T-helper 1 cell treated with Interleukin-12 subunit alpha and Interleukin-12 subunit beta and Interleukin-4 antibody, amounts not matched to agents 30 μg/mL and 1 μg/mL, for 36 hours (primary cell): ENCODE measurements around the gene GARIN5A.

Experiments used
- H3K27ac Mint-ChIP-seq: one replicate; pipeline ENCODE4 v1.8.0; 2021; ENCODE audit warnings: mild to moderate bottlenecking, mixed read lengths
- H3K27me3 Mint-ChIP-seq: one replicate; pipeline ENCODE4 v1.8.0; 2021; ENCODE audit warnings: low read depth, mixed read lengths
- H3K36me3 Mint-ChIP-seq: one replicate; pipeline ENCODE4 v1.8.0; 2021; ENCODE audit warnings: low read depth, mixed read lengths
- H3K4me1 Mint-ChIP-seq: one replicate; pipeline ENCODE4 v1.8.0; 2021; ENCODE audit warnings: low read depth, mixed read lengths
- H3K4me3 Mint-ChIP-seq: one replicate; pipeline ENCODE4 v1.8.0; 2021; ENCODE audit warnings: mild to moderate bottlenecking, moderate library complexity, mixed read lengths
- H3K9me3 Mint-ChIP-seq: one replicate; pipeline ENCODE4 v1.8.0; 2021; ENCODE audit warnings: mixed read lengths

GARIN5A gene

DNA sequence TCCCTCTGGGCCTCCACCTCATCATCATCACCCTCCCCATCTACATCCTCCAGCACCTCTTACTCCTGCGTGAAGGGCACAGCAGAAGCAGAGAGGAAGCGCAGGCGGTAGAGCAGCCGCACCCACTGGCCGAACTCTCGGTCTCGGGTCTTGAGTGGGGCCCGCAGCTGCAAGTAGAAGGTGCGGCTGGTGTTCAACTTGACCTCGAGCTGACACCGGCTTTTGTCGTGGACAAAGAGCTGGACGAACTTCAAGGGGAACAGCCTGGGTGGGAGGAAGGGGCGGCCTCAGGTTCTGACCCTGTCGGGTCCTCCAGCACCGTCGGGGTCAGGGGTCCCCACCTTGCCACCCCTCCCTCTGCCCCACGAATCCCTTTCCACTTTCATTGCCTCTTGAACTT lies 9.1 kb downstream of the GARIN5A start:
- no peaks in the 10 kb centered on the region for H3K27me3 Mint-ChIP-seq
- H3K9me3 Mint-ChIP-seq, result no peaks in the 10 kb centered on the region
- H3K4me1 Mint-ChIP-seq, result no peaks in the 10 kb centered on the region
- no peak overlapping the region for H3K4me3 Mint-ChIP-seq
- no peak overlapping the region for H3K27ac Mint-ChIP-seq
- no peaks in the 10 kb centered on the region for H3K36me3 Mint-ChIP-seq

DNA sequence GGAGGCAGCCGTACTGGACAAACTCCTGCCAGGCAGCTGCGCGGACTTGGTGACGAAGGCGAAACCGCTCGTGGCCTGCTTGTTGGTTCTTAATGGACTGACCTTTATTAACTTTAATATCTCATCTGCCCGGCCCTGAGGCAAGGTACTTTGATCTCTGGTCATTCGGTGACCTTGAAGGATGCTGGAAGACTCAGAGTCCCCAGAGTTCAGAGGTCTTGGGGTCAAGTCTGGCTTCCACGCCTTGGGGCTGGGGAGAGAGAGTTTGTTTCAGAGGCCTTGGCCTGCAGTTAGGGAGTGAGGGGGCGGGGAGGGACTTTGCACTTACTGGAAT lies 10.0 kb downstream of the GARIN5A start:
- Mint-ChIP-seq H3K9me3 (no peaks in the 10 kb centered on the region), H3K27ac (no peak overlapping the region), H3K27me3 (no peaks in the 10 kb centered on the region), H3K4me1 (no peaks in the 10 kb centered on the region), H3K36me3 (no peaks in the 10 kb centered on the region), H3K4me3 (no peak overlapping the region)

DNA sequence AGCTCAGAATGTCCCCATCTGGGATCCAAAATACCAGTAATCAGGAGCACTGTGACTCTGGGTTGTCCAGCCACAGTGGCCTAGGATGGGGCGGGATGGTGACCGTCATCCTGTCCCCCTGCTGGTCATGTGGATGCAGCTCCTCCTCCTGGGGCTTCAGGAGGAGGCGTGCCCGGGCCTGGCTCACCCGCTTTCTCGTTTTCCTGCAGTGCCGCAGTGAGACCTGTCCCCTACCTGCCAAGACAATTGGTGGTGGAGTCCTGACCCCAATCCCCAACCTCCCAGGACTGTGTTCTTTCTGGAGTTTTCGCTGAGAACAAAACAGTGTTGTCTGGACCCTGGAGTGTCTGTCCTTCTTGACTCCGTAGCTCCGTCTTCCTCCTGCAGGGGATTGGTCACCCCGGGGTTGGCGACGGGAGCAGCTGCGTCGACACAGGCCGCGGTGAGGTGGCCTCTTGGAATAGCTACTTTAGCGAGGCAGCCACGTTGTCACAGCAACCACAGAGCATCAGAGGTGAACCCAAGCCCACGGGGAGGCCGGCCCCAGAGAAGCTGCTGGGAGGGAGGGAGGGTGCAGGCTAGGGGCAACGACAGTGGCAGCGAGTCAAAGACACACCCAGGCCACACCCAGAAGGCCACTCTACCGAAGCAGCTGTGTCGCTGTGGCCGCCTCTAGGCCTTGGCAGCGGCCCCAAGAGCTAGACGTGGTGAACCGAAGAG lies 10.5 kb downstream of the GARIN5A start:
- H3K27ac Mint-ChIP-seq, result no peak overlapping the region
- H3K4me3 Mint-ChIP-seq, result no peak overlapping the region
- H3K27me3 Mint-ChIP-seq, result no peaks in the 10 kb centered on the region
- H3K36me3 Mint-ChIP-seq, result no peaks in the 10 kb centered on the region
- H3K4me1 Mint-ChIP-seq, result peaks cover 3% of the 10 kb centered on the region
- H3K9me3 Mint-ChIP-seq, result no peaks in the 10 kb centered on the region

DNA sequence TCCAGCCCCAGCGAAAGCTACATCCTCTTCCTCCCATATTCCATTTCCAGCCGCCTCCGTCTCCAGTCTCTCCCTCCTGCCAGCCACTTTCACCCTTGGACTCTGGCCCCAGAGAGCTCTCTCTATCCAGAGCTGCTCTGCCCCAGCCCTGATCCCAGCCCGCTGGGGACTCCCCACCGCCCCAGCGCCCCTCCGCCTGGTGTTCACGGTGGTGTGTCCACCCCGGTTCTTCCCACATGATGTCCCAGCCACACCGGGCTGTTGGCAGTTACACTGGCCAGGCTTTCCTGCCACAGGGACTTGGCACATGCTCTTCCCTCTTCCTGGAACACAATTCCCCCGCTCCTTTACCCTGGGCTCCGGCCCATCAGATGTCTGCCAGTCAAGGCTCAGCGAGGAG lies 11.6 kb downstream of the GARIN5A start:
- Mint-ChIP-seq H3K36me3 (no peaks in the 10 kb centered on the region), H3K4me3 (no peak overlapping the region), H3K9me3 (no peaks in the 10 kb centered on the region), H3K4me1 (peaks cover 8% of the 10 kb centered on the region), H3K27me3 (no peaks in the 10 kb centered on the region), H3K27ac (no peak overlapping the region)

DNA sequence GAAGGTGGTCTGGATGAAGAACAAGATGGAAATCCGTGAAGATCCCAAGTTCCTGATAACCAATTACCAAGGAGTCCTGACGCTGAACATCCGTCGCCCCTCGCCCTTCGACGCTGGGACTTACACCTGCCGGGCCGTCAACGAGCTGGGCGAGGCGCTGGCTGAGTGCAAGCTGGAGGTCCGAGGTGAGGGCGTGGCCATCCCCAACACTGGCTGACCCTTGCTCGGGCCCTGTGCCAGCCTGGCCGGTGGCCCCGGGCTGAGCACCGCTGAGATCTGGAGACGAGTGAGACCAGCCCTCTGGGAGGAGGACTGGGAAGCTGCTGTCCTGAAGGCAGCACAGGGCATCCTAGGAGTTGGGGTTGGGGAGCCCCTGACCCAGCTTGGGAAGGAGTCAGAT lies 12.3 kb downstream of the GARIN5A start:
- Mint-ChIP-seq H3K9me3 (no peaks in the 10 kb centered on the region), H3K36me3 (no peaks in the 10 kb centered on the region), H3K27me3 (no peaks in the 10 kb centered on the region), H3K4me1 (peaks cover 9% of the 10 kb centered on the region), H3K4me3 (no peak overlapping the region), H3K27ac (no peak overlapping the region)

DNA sequence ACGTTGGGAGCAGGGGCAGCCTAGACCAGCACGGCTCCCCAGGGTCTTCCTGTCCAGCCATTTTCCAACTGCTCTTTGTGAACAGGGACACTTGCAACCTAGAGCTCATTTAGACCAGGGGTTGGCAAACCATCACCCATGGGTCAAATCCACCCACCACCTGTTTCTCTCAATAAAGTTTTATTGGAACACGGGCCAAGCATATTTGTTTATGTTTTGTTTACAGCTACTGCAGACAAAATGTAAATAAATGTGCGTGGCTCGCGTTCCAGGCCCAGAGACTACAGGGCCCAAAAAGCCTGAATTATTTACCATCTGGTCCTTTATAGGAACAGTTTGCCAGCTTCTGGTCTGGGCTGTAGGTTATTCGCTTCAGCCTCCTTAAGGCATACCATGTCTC lies 13.7 kb downstream of the GARIN5A start:
- no peaks in the 10 kb centered on the region for H3K27me3 Mint-ChIP-seq
- H3K27ac Mint-ChIP-seq, result no peak overlapping the region
- H3K36me3 Mint-ChIP-seq, result no peaks in the 10 kb centered on the region
- no peaks in the 10 kb centered on the region for H3K9me3 Mint-ChIP-seq
- no peak overlapping the region for H3K4me3 Mint-ChIP-seq
- H3K4me1 Mint-ChIP-seq, result peaks cover 9% of the 10 kb centered on the region

DNA sequence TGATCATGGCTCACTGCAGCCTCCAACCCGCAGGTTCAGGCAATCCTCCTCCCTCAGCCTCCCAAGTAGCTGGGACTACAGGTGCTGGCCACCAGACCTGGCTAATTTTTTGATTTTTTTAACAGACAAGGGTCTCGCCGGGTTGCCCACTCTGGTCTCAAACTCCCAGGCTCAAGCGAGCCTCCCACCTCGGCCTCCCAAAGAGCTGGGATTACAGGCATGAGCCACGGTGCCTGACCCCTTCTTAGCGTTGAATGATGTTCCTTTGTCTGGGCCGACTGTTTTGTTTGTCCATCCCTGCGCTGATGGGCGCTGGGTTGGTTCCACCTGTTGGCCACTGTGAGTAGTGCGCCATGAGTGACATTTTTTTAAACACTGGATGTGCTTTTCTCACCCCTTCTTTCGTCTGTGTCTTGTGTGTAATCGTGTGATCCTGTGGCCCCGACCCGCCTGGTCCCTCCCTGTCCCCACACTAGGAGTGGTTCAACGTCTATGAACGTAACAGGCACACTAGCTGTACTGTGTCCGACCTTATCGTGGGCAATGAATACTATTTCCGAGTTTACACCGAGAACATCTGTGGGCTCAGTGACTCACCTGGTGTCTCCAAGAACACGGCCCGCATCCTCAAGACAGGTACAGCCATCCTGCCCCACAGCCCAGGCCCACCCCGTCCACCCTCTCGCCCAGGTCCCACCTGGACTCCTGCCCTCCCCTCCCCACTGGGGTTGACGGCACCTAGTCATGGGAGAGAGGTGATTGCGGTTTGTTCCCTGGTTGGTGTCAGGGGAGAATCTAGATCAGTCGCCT lies 15.4 kb downstream of the GARIN5A start:
- H3K36me3 Mint-ChIP-seq, result no peaks in the 10 kb centered on the region
- no peak overlapping the region for H3K27ac Mint-ChIP-seq
- no peaks in the 10 kb centered on the region for H3K9me3 Mint-ChIP-seq
- no peak overlapping the region for H3K4me3 Mint-ChIP-seq
- H3K27me3 Mint-ChIP-seq, result peaks cover 4% of the 10 kb centered on the region
- H3K4me1 Mint-ChIP-seq, result peaks cover 9% of the 10 kb centered on the region

DNA sequence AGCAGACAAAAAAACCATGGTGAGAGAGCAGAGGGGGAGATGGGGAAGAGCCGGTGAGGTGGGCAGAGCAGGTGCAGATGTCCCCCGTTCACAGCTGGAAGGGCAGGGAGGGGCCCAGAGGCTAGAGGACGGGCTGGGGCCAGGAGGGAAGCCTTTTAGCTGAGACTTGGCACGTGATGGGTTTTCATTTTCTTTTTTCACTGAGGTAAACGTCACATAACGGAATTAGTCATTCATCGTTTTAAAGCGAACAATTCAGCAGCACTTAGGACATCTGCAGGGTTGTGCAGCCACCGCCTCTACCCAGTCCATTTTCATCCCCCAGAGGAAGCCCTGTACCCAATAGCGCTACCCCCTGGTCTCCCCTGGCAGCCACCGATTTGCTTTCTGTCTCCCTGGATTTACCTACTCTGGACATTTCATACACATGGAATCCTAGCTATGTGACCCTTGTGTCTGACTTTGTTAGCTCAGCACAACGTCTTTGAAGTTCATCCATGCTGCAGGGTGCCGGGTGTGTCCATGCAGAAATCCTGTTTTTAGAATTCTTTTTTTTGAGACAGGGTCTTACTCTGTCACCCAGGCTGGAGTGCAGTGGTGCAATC lies 16.4 kb downstream of the GARIN5A start:
- Mint-ChIP-seq H3K4me3 (no peak overlapping the region), H3K27ac (no peak overlapping the region)

DNA sequence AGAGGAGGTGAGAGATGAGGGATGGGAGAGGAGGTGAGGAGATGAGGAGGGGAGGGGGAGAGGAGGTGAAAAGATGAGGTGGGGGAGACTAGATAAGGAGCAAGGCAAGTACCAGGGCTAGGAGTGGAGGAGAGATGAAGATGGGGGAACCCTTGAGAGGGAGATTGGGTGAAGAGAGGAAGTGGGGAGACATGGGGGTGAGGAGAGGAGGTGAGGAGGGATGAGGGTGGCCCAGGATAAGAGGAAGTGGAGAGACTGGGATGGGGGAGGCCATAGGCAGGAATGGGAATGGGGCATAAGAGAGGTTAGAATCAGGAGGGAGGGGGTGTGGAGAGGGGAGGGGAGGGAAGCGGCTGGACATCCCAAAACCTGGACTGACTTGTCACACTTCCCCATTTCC lies 17.0 kb downstream of the GARIN5A start:
- Mint-ChIP-seq H3K9me3 (no peaks in the 10 kb centered on the region), H3K4me1 (peaks cover 9% of the 10 kb centered on the region), H3K27ac (no peak overlapping the region), H3K27me3 (peaks cover 4% of the 10 kb centered on the region), H3K4me3 (no peak overlapping the region), H3K36me3 (no peaks in the 10 kb centered on the region)

More for the DNA sequence above, 16.4 kb downstream of the GARIN5A start:
- no peaks in the 10 kb centered on the region for H3K9me3 Mint-ChIP-seq
- H3K36me3 Mint-ChIP-seq, result no peaks in the 10 kb centered on the region
- peaks cover 4% of the 10 kb centered on the region for H3K27me3 Mint-ChIP-seq
- peaks cover 9% of the 10 kb centered on the region for H3K4me1 Mint-ChIP-seq

DNA sequence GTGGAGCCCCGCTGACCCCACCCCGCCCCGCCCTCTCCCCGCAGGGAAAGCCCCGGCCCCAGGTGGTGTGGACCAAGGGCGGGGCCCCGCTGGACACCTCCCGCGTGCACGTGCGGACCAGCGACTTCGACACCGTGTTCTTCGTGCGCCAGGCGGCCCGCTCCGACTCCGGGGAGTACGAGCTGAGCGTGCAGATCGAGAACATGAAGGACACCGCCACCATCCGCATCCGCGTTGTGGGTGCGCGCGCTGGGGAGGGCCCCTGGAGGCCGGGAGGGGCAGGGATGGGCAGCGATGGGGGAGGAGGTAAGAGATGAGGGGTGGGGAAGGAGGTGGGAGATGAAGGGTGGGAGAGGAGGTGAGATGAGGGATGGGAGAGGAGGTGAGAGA lies 17.6 kb downstream of the GARIN5A start:
- Mint-ChIP-seq H3K4me3 (no peak overlapping the region), H3K9me3 (no peaks in the 10 kb centered on the region), H3K27me3 (peaks cover 4% of the 10 kb centered on the region), H3K27ac (no peak overlapping the region), H3K36me3 (no peaks in the 10 kb centered on the region), H3K4me1 (peaks cover 9% of the 10 kb centered on the region)

DNA sequence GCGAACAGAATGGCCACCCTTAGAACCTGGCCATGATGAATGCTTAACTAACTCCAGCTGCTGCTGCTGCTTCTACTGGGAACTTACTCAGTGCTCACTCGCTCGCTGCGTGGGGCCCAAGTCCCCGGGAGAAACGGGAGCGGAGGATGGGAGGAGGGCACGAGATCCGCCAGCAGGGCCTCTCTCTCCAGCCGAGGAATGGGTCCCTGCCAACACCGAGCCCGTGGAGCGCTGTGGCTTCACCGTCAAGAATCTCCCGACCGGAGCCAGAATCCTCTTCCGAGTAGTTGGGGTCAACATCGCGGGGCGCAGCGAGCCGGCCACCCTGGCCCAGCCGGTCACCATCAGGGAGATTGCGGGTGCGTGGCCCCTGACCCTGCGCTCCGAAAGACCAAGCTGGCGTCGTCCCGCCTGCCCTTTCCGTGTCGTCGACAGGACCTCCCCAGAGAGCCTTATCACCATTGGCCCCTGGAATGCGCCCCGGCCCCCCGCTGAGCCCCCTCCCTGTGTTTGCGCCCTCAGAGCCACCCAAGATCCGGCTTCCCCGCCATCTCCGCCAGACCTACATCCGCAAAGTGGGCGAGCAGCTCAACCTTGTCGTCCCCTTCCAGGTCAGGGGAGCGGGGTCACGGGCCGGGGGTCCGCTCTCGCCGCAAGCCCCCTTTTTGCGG lies 18.1 kb downstream of the GARIN5A start:
- no peaks in the 10 kb centered on the region for H3K36me3 Mint-ChIP-seq
- H3K4me3 Mint-ChIP-seq, result no peak overlapping the region
- peaks cover 9% of the 10 kb centered on the region for H3K4me1 Mint-ChIP-seq
- H3K27me3 Mint-ChIP-seq, result peaks cover 4% of the 10 kb centered on the region
- H3K9me3 Mint-ChIP-seq, result no peaks in the 10 kb centered on the region
- H3K27ac Mint-ChIP-seq, result no peak overlapping the region

DNA sequence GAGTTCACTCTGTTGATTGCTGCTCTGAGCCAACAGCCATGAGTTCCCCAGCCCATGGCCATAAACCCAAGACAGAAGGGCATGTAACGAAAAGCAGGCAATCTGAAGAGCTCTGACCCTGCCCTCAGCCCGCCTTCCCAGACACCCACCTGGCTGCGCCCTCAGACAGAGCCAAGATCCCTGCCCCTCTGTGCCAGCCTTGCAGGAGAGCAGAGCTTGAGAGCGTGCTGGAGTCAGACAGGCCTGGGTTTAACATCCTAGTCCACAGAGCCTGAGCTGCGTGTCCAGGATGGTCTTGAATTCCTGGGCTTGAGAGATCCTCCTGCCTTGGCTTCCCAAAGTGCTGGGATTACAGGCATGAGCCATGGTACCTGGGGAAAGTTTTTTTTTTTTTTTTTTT lies 19.3 kb downstream of the GARIN5A start:
- Mint-ChIP-seq H3K4me1 (peaks cover 9% of the 10 kb centered on the region), H3K27ac (no peak overlapping the region), H3K27me3 (peaks cover 4% of the 10 kb centered on the region), H3K36me3 (no peaks in the 10 kb centered on the region), H3K4me3 (no peak overlapping the region), H3K9me3 (no peaks in the 10 kb centered on the region)

DNA sequence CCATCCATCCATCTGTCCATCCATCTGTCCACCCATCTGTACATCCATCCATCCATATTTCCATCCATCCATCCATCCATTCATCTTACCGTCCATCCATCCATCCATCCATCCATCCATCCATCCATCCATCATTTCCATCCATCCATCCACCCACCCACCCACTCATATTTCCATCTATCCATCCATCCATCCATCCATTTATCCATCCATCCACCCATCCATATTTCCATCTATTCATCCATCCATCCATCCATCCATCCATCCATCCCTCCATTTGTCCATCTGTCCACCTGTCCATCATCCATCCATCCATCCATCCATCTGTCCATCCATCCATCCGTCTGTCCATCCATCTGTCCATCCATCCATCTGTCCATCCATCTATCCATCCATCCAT lies 20.7 kb downstream of the GARIN5A start:
- no peaks in the 10 kb centered on the region for H3K9me3 Mint-ChIP-seq
- H3K4me1 Mint-ChIP-seq, result peaks cover 6% of the 10 kb centered on the region
- no peaks in the 10 kb centered on the region for H3K36me3 Mint-ChIP-seq
- H3K27me3 Mint-ChIP-seq, result peaks cover 4% of the 10 kb centered on the region
- H3K4me3 Mint-ChIP-seq, result no peak overlapping the region
- H3K27ac Mint-ChIP-seq, result no peak overlapping the region

DNA sequence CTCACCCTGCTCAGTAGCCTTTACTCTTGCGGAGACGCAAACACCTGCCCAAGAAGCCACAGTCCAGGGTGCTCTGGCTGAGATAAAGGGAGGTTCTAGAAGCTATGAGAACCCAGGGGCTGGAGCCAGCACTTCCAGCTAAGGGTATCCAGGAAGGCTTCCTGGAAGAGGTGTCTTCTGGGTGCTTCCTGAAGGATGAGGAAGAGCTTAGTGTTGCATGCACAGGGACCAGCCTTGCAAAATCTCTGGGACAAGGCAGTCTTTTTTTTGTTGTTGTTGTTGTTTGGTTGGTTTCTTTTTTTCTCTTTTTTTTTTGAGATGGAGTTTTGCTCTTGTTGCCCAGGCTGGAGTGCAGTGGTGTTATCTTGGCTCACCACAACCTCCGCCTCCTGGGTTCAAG lies 23.4 kb downstream of the GARIN5A start:
- no peaks in the 10 kb centered on the region for H3K36me3 Mint-ChIP-seq
- no peak overlapping the region for H3K4me3 Mint-ChIP-seq
- H3K27me3 Mint-ChIP-seq, result peaks cover 7% of the 10 kb centered on the region
- no peak overlapping the region for H3K27ac Mint-ChIP-seq
- no peaks in the 10 kb centered on the region for H3K9me3 Mint-ChIP-seq
- H3K4me1 Mint-ChIP-seq, result no peaks in the 10 kb centered on the region

DNA sequence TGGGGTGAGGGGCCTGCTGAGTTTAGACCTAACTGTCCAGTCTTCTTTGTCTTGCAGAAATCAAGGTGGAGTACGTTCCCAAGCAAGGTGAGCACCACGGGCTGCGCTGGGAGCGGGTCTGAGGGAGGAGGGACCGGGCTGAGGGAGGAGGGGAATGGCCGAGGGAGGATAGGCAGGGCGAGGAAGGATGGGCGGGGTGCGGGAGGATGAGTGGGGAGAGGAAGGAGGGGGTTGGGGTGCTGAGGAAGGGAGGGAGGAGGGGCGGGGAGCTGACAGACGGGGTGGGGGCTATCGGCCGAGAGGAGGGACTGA lies 25.5 kb downstream of the GARIN5A start:
- Mint-ChIP-seq H3K27ac (no peak overlapping the region), H3K36me3 (no peaks in the 10 kb centered on the region), H3K27me3 (peaks cover 4% of the 10 kb centered on the region), H3K9me3 (peaks cover 3% of the 10 kb centered on the region), H3K4me3 (no peak overlapping the region), H3K4me1 (no peaks in the 10 kb centered on the region)
